ENCODE measurements around the gene SLAMF8. TPM values are rescaled to one million over a fixed set of nuclear protein-coding genes. Genes with fewer than 3 reads are reported as not detected.
A peak's percentile ranks its signal among the peaks of the same experiment; 100 is the strongest.

SLAMF8 gene
- polyA plus RNA-seq, 3 donors = 2.6 to 5.7 (median 5.7) TPM

DNA sequence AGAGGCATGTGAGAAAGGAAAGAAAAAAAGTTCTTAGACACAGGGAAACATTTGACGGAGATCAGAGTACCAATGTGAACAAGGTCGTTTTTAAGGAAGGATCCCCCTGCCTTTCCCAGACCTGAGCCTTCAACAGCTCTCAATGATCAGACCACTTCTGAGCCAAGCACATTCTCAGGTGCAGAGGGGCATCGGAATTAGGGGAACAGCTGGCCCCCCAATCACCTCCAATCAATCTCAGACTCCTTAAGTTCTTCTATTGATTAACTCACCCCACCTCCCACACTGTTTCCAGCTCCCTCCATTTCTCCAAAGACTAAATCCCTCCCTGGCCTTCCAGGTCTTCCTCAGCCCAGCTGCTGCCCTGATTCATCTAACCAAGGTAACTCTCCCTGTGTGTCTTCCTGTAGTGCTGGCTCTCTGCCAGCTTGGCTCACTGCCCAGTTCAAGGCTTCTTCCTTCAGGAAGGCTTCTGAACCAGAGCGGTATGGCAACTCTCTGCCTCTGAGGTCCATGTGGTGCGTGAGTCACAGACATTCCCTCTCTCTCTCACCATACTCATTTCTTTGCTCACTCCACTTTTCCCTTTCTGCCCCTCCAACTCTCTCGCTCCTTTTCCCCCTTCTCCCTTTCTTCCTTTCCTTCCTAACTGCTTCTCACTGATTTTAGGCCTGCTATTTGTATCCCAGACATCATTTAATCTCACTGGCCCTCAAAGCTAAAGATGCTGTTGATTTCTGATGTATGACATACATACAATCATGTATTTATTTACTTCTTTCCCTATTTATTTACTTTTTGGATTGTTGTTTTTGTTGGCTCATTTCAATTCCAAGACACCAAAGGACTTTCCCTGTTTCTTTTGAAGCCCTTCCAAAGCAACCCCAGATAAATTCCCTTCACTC, 55.2 kb downstream of the SLAMF8 start:
- Histone ChIP-seq H3K4me1 (ENCODE audit: control insufficient read depth in 1 of 2, insufficient read depth in 2 of 2, low read length in 2 of 2) (peaks cover 45 to 51% of the 10 kb centered on the region in 2 donors), H3K36me3 (replicated peaks in 1 of 2; ENCODE audit: control insufficient read depth in 1 of 2, insufficient read depth in 2 of 2, low read length in 2 of 2) (no peaks in the 10 kb centered on the region), H2AFZ (ENCODE audit: insufficient read depth, low read depth, low read length, poor library complexity, severe bottlenecking) (no peak overlapping the region), H4K20me1 (ENCODE audit: insufficient read depth, low read length) (no peaks in the 10 kb centered on the region), H3K27me3 (ENCODE audit: control insufficient read depth in 2 of 2, insufficient read depth in 2 of 2, low read length in 2 of 2) (no peaks in the 10 kb centered on the region), H3K9ac (ENCODE audit: insufficient read depth, low read length, poor library complexity, severe bottlenecking) (no peak overlapping the region), H3K4me2 (replicated peaks; ENCODE audit: extremely low read depth, low read length, poor library complexity, severe bottlenecking) (peak overlapping the region; percentile 33), H3K9me3 (replicated peaks in 1 of 2; ENCODE audit: control insufficient read depth in 1 of 2, insufficient read depth in 1 of 2, low read length in 2 of 2) (no peaks in the 10 kb centered on the region), H3K4me3 (replicated peaks in 1 of 3; ENCODE audit: low read depth in 2 of 3, low read length in 3 of 3) (no peak overlapping the region), H3K79me2 (ENCODE audit: insufficient read depth, low read length) (no peaks in the 10 kb centered on the region), H3K27ac (ENCODE audit: low read depth in 1 of 2, low read length in 2 of 2) (peak overlapping the region in 1 of 2 donors; percentile 39)
- Mint-ChIP-seq H3K4me1 (peaks cover 5% of the 10 kb centered on the region), H3K4me3 (no peak overlapping the region), H3K9me3 (no peaks in the 10 kb centered on the region), H3K36me3 (no peaks in the 10 kb centered on the region), H3K27me3 (ENCODE audit: low read depth in 3 of 3) (peaks cover 0 to 4% (median 0%) of the 10 kb centered on the region in 3 donors), H3K27ac (no peak overlapping the region)
- intact Hi-C loops (cut with micrococcal nuclease) = no loop called here
- DNase-seq = peak; percentile 64 to 89 (median 82)
- TF ChIP-seq, protein P1, sequence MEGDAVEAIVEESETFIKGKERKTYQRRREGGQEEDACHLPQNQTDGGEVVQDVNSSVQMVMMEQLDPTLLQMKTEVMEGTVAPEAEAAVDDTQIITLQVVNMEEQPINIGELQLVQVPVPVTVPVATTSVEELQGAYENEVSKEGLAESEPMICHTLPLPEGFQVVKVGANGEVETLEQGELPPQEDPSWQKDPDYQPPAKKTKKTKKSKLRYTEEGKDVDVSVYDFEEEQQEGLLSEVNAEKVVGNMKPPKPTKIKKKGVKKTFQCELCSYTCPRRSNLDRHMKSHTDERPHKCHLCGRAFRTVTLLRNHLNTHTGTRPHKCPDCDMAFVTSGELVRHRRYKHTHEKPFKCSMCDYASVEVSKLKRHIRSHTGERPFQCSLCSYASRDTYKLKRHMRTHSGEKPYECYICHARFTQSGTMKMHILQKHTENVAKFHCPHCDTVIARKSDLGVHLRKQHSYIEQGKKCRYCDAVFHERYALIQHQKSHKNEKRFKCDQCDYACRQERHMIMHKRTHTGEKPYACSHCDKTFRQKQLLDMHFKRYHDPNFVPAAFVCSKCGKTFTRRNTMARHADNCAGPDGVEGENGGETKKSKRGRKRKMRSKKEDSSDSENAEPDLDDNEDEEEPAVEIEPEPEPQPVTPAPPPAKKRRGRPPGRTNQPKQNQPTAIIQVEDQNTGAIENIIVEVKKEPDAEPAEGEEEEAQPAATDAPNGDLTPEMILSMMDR (IDR thresholded peaks at IDR 0.05) = no peak
- 57% methylated on average over 5 of the region's 6 CpGs for WGBS (ENCODE audit: insufficient coverage)

DNA sequence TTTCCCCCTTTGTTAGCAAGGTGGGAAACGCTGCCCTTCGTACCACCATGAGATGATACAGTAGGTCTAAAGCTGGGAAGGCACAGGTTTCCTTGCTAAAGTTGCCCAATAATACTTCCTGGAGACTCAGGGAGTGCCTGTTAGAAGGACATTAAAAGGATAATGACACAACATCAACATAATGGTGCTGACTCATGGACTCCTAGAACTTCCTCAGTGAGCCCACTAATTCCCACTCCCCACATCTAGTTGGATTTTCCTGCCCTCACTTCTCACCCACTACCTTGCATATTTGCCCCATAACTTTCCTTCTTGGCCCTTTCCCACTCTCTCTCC, 55.8 kb downstream of the SLAMF8 start:
- H3K4me1 Mint-ChIP-seq = peaks cover 11% of the 10 kb centered on the region
- intact Hi-C loops (cut with micrococcal nuclease) = no loop called here
- peaks cover 0 to 4% (median 3%) of the 10 kb centered on the region in 3 donors for H3K27me3 Mint-ChIP-seq (ENCODE audit: low read depth in 3 of 3)
- Histone ChIP-seq H4K20me1 (ENCODE audit: insufficient read depth, low read length) (no peaks in the 10 kb centered on the region), H3K4me1 (ENCODE audit: control insufficient read depth in 1 of 2, insufficient read depth in 2 of 2, low read length in 2 of 2) (peaks cover 52 to 57% of the 10 kb centered on the region in 2 donors), H3K27ac (ENCODE audit: low read depth in 1 of 2, low read length in 2 of 2) (peak overlapping the region in 1 of 2 donors; percentile 39), H3K36me3 (replicated peaks in 1 of 2; ENCODE audit: control insufficient read depth in 1 of 2, insufficient read depth in 2 of 2, low read length in 2 of 2) (no peaks in the 10 kb centered on the region), H3K9me3 (replicated peaks in 1 of 2; ENCODE audit: control insufficient read depth in 1 of 2, insufficient read depth in 1 of 2, low read length in 2 of 2) (no peaks in the 10 kb centered on the region), H2AFZ (ENCODE audit: insufficient read depth, low read depth, low read length, poor library complexity, severe bottlenecking) (no peak overlapping the region), H3K4me2 (replicated peaks; ENCODE audit: extremely low read depth, low read length, poor library complexity, severe bottlenecking) (peak overlapping the region; percentile 33), H3K9ac (ENCODE audit: insufficient read depth, low read length, poor library complexity, severe bottlenecking) (no peak overlapping the region), H3K79me2 (ENCODE audit: insufficient read depth, low read length) (no peaks in the 10 kb centered on the region), H3K4me3 (replicated peaks in 1 of 3; ENCODE audit: low read depth in 2 of 3, low read length in 3 of 3) (no peak overlapping the region), H3K27me3 (ENCODE audit: control insufficient read depth in 2 of 2, insufficient read depth in 2 of 2, low read length in 2 of 2) (no peaks in the 10 kb centered on the region)
- DNase-seq = peak in 2 of 3 donors; percentile 80 to 88
- H3K36me3 Mint-ChIP-seq = no peaks in the 10 kb centered on the region
- no peak overlapping the region for H3K27ac Mint-ChIP-seq
- no peaks in the 10 kb centered on the region for H3K9me3 Mint-ChIP-seq
- no CpG with 5 or more reads among the region's 2 CpGs for WGBS (ENCODE audit: insufficient coverage)
- TF ChIP-seq, protein P1 (IDR thresholded peaks at IDR 0.05) = no peak
- no peak overlapping the region for H3K4me3 Mint-ChIP-seq

All from CD14-positive monocyte (primary cell).